Measurements from ENCODE around the gene SAP25. TPM values are rescaled to one million over a fixed set of nuclear protein-coding genes. Genes with fewer than 3 reads are reported as not detected.

SAP25 gene
- total and polyA plus RNA-seq, 12 donors, result 0.36 to 2.3 (median 0.70) TPM; not detected in 5

DNA sequence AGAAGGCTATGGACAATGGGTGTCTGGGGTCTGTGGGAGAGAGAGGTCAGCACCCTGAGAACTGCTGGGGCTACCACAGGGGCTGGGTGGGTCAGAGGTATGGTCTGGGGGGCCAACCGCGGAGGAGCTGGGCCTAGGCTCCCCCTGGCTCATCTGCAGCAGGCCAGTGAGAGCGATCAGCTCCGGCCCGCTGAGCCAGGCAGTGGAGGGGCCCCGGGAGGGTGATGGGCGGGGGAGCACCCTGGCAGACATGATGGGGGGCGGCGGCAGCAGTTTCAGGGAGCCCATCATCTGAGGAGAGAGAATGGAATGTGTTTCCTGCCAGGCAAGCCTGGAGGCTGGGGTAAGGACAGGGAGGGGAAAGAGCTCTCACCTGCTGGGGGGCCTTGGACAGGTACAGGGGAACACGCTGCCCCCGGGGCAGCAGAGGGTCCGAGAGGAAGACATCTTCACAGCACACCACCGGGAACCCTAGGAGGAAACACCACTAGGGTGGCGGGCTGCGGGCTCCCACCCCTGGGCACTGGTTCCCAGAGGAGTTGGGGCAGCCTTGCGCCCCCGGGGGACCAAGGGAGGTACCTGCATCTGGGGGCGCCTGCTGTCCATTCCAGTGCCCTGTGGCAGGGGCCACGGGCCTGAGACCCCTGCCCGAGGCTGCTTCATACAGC, 1.3 kb downstream of the SAP25 start:
- TF ChIP-seq, protein P1, sequence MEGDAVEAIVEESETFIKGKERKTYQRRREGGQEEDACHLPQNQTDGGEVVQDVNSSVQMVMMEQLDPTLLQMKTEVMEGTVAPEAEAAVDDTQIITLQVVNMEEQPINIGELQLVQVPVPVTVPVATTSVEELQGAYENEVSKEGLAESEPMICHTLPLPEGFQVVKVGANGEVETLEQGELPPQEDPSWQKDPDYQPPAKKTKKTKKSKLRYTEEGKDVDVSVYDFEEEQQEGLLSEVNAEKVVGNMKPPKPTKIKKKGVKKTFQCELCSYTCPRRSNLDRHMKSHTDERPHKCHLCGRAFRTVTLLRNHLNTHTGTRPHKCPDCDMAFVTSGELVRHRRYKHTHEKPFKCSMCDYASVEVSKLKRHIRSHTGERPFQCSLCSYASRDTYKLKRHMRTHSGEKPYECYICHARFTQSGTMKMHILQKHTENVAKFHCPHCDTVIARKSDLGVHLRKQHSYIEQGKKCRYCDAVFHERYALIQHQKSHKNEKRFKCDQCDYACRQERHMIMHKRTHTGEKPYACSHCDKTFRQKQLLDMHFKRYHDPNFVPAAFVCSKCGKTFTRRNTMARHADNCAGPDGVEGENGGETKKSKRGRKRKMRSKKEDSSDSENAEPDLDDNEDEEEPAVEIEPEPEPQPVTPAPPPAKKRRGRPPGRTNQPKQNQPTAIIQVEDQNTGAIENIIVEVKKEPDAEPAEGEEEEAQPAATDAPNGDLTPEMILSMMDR (IDR thresholded peaks at IDR 0.05), result no peak
- Histone ChIP-seq H3K4me3 (no peak overlapping the region), H3K27ac (no peak overlapping the region), H3K9me3 (no peaks in the 10 kb centered on the region), H3K36me3 (peaks cover 0 to 48% (median 34%) of the 10 kb centered on the region in 9 donors), H3K4me1 (peaks cover 0 to 26% (median 15%) of the 10 kb centered on the region in 9 donors), H3K27me3 (peaks cover 0 to 18% (median 0%) of the 10 kb centered on the region in 7 donors)
- 83 to 87% methylated on average over 17 to 20 of the region's 20 CpGs for WGBS, 2 donors
- DNase-seq (no peak), ATAC-seq (no peak)
- intact Hi-C loops (cut with DNase I), result no loop called here

DNA sequence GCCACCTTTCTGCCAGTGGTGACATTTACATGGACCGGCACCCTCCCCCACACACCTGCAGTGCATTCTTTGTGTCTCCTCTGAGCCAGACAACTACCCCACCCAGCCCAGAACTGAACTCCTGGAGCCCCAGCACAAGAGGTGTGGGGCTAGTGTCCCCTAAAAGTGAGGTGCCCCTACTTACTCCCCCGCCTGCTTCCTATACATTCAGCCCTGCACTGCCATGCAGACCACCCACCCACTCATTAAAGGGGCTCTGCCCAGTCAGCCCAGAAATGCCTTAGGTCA, 1.9 kb downstream of the SAP25 start:
- Histone ChIP-seq H3K27me3 (peaks cover 0 to 18% (median 0%) of the 10 kb centered on the region in 7 donors), H3K9me3 (no peaks in the 10 kb centered on the region), H3K36me3 (peaks cover 0 to 42% (median 28%) of the 10 kb centered on the region in 9 donors), H3K27ac (no peak overlapping the region), H3K4me3 (no peak overlapping the region), H3K4me1 (peaks cover 0 to 26% (median 15%) of the 10 kb centered on the region in 9 donors)
- intact Hi-C loops (cut with DNase I), result no loop called here
- DNase-seq (no peak), ATAC-seq (no peak)
- TF ChIP-seq, protein P1 (IDR thresholded peaks at IDR 0.05), result no peak
- WGBS, 2 donors, result 96 to 98% methylated on average over 2 of the region's 2 CpGs

DNA sequence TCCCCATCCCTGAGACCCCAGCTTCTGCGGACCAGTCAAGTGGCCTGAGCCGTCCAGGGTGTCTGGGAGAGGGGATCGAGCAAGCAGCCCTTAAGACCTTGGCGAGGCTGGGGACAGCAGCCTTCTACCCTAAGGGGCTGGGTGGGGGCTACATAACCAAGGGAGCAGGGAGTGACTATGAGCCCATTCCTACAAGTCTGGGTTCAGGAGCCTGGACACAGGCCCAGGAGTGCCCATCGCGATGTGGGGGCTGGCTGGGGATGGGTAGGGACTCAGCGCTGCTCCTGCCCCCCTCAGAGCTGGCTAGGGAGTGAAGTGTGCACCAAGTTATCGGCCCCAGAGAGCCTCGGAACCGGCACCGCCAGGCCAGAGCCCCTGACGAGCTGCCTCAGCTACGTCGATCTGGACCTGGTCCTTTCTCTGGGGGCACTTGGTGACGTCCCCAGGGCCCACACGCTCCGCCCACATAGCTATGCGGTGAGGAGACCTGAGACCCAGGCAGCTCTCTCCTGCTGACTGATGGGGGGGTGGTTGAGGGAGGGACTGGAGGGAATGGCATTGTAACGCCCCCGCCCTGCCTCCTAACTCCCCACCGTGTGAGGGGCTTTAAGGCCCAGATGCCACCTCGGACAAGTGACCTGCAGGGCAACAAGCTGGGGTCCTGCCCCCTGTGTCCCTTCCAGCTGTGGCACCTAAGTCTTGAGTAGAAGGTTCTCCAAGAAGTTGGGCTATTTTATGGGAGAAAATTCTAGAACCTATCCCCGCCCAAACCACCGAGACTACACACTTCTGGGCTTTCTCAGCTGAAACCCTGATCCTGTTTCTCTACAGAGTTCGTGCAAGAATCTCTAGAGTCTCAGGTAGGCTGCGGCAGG, 2.5 kb downstream of the SAP25 start:
- DNase-seq (no peak), ATAC-seq (no peak)
- H3K4me3 ChIP-seq, result no peak overlapping the region
- H3K36me3 ChIP-seq, result peaks cover 0 to 36% (median 22%) of the 10 kb centered on the region in 9 donors
- H3K27ac ChIP-seq, result no peak overlapping the region
- TF ChIP-seq, protein P1 (IDR thresholded peaks at IDR 0.05), result no peak
- WGBS, 2 donors, result 69 to 73% methylated on average over 26 of the region's 26 CpGs
- peaks cover 0 to 26% (median 15%) of the 10 kb centered on the region in 9 donors for H3K4me1 ChIP-seq
- H3K9me3 ChIP-seq, result no peaks in the 10 kb centered on the region
- peaks cover 0 to 18% (median 0%) of the 10 kb centered on the region in 7 donors for H3K27me3 ChIP-seq
- intact Hi-C loops (cut with DNase I), result no loop called here
